ENCODE data around the gene EHD2.

EHD2 gene

GRCh38 chr19:47695533-47696262 lies 17.5 kb upstream of the EHD2 start:
- TF ChIP-seq CTCF (IDR thresholded peaks at IDR 0.05; ENCODE audit: borderline replicate concordance, control extremely low read depth, extremely low read depth, insufficient read depth, missing control alignments): no peak
- in situ Hi-C loops (cut with MboI; ENCODE audit: low sequenced_read_pairs, unreplicated experiment): no loop called here

GRCh38 chr19:47696635-47697034 lies 16.6 kb upstream of the EHD2 start:
- in situ Hi-C loops (cut with MboI; ENCODE audit: low sequenced_read_pairs, unreplicated experiment): no loop called here
- no peak for DNase-seq (ENCODE audit: low spot score)
- TF ChIP-seq CTCF (IDR thresholded peaks at IDR 0.05; ENCODE audit: borderline replicate concordance, control extremely low read depth, extremely low read depth, insufficient read depth, missing control alignments): no peak

More at GRCh38 chr19:47695533-47696262, 17.5 kb upstream of the EHD2 start:
- no peak for DNase-seq (ENCODE audit: low spot score)

- peak; percentile 89 for DNase-seq (ENCODE audit: low spot score)
- in situ Hi-C loops (cut with MboI; ENCODE audit: low sequenced_read_pairs, unreplicated experiment): no loop called here
- TF ChIP-seq CTCF (IDR thresholded peaks at IDR 0.05; ENCODE audit: borderline replicate concordance, control extremely low read depth, extremely low read depth, insufficient read depth, missing control alignments): peak; percentile 98
Measured at GRCh38 chr19:47697863-47698609, 15.2 kb upstream of the EHD2 start.

- in situ Hi-C loops (cut with MboI; ENCODE audit: low sequenced_read_pairs, unreplicated experiment): no loop called here
- no peak for TF ChIP-seq CTCF (IDR thresholded peaks at IDR 0.05; ENCODE audit: borderline replicate concordance, control extremely low read depth, extremely low read depth, insufficient read depth, missing control alignments)
- no peak for DNase-seq (ENCODE audit: low spot score)
Measured at GRCh38 chr19:47698631-47699359, 14.4 kb upstream of the EHD2 start.

GRCh38 chr19:47699360-47699917 lies 13.8 kb upstream of the EHD2 start:
- in situ Hi-C loops (cut with MboI; ENCODE audit: low sequenced_read_pairs, unreplicated experiment): no loop called here
- peak; percentile 78 for TF ChIP-seq CTCF (IDR thresholded peaks at IDR 0.05; ENCODE audit: borderline replicate concordance, control extremely low read depth, extremely low read depth, insufficient read depth, missing control alignments)
- DNase-seq (ENCODE audit: low spot score): peak; percentile 86

All from GM13976 (cell line).